ENCODE results near the gene MRPS23.

Gene MRPS23

DNA sequence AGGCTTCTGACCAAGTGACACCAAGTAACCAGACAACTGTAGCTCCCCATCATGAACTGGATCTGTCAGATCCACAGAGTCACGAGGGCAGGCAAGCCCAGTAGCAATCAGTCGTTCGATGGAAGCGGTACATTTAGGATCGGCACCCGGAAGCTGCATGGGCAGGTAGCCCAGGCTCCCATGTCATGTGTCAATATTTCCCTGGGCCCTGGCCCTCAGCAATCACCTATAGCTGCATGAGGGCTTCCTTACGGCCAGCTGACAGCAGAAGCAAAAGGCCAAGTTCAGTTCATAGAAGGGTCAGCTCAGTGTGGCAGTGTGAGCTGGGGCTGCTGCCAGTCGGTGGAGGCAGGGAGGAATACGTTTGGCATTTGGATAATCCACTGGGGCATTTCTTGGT, 31.8 kb downstream of the MRPS23 start (continued):
- TF ChIP-seq, protein P1, sequence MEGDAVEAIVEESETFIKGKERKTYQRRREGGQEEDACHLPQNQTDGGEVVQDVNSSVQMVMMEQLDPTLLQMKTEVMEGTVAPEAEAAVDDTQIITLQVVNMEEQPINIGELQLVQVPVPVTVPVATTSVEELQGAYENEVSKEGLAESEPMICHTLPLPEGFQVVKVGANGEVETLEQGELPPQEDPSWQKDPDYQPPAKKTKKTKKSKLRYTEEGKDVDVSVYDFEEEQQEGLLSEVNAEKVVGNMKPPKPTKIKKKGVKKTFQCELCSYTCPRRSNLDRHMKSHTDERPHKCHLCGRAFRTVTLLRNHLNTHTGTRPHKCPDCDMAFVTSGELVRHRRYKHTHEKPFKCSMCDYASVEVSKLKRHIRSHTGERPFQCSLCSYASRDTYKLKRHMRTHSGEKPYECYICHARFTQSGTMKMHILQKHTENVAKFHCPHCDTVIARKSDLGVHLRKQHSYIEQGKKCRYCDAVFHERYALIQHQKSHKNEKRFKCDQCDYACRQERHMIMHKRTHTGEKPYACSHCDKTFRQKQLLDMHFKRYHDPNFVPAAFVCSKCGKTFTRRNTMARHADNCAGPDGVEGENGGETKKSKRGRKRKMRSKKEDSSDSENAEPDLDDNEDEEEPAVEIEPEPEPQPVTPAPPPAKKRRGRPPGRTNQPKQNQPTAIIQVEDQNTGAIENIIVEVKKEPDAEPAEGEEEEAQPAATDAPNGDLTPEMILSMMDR (tag by site-specific recombination; IDR thresholded peaks at IDR 0.05), result no peak

DNA sequence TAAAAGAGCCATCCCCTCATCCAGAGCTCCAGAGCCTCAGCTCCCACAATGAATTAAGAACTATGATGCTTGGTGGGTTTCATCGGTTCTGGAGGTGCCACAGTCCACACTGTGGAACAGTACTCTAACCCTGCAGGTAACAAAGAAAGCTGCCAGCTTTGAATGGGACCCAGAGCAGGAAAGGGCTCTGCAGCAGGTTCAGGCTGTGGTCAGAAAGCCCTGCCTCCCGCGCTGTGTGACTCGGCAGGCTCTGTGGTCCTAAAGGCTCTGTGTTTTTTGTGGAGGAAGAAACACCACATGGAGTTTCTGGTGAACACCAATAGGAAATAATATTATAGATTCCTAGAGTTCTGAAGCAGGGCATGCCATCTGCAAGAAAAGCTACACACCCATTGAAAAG, 32.5 kb downstream of the MRPS23 start:
- POLR2A ChIA-PET, result interaction anchor here (1.3 kb wide), 1 partner anchor 43 kb away, joined by 3 read pairs; no protein-coding TSS in a partner anchor

GRCh38 chr17:57814421-57814820, 35.4 kb downstream of the MRPS23 start:
- Histone ChIP-seq H3K4me3 (ENCODE audit: low read depth, low read length) (no peak overlapping the region), H3K4me1 (ENCODE audit: control insufficient read depth, insufficient read depth, low read length) (peaks cover 21% of the 10 kb centered on the region), H3K27ac (ENCODE audit: extremely low read depth, low read depth, low read length) (no peak overlapping the region), H3K9me3 (ENCODE audit: control insufficient read depth, insufficient read depth, low read depth, low read length) (no peaks in the 10 kb centered on the region), H3K36me3 (ENCODE audit: control insufficient read depth in 2 of 2, insufficient read depth in 1 of 2, low read length in 2 of 2) (no peaks in the 10 kb centered on the region)
- ChIA-PET CTCF (interaction anchor here (0.7 to 3.2 kb wide), 5 partner anchors 12 to 34 kb away, joined by 3 to 27 read pairs (median 3); no protein-coding TSS in a partner anchor), POLR2A (no interaction called here)
- TF ChIP-seq ZNF350 (tag by site-specific recombination; IDR thresholded peaks at IDR 0.05) (no peak), GLIS2 (tag by site-specific recombination; IDR thresholded peaks at IDR 0.05) (no peak), PRDM6 (tag by site-specific recombination; IDR thresholded peaks at IDR 0.05) (peak; percentile 72), ZNF580 (tag by site-specific recombination; IDR thresholded peaks at IDR 0.05) (no peak), KLF17 (tag by site-specific recombination; IDR thresholded peaks at IDR 0.05) (no peak), YY1 (tag by site-specific recombination; IDR thresholded peaks at IDR 0.05) (no peak), ZNF266 (tag by site-specific recombination; IDR thresholded peaks at IDR 0.05; ENCODE audit: low read depth) (no peak)

More for the DNA sequence above, 32.5 kb downstream of the MRPS23 start:
- CTCF ChIA-PET, result interaction anchor here (2.7 to 9.3 kb wide), 2 partner anchors 17 to 33 kb away, joined by 15 to 77 read pairs; no protein-coding TSS in a partner anchor
- Histone ChIP-seq H3K4me3 (ENCODE audit: low read depth, low read length) (no peak overlapping the region), H3K4me1 (ENCODE audit: control insufficient read depth, insufficient read depth, low read length) (no peaks in the 10 kb centered on the region; the same call in 1 of the 2 replicates), H3K9me3 (ENCODE audit: control insufficient read depth, insufficient read depth, low read depth, low read length) (no peaks in the 10 kb centered on the region), H3K27ac (ENCODE audit: extremely low read depth, low read depth, low read length) (no peak overlapping the region), H3K36me3 (ENCODE audit: control insufficient read depth in 2 of 2, insufficient read depth in 1 of 2, low read length in 2 of 2) (no peaks in the 10 kb centered on the region)
- TF ChIP-seq, protein P2, sequence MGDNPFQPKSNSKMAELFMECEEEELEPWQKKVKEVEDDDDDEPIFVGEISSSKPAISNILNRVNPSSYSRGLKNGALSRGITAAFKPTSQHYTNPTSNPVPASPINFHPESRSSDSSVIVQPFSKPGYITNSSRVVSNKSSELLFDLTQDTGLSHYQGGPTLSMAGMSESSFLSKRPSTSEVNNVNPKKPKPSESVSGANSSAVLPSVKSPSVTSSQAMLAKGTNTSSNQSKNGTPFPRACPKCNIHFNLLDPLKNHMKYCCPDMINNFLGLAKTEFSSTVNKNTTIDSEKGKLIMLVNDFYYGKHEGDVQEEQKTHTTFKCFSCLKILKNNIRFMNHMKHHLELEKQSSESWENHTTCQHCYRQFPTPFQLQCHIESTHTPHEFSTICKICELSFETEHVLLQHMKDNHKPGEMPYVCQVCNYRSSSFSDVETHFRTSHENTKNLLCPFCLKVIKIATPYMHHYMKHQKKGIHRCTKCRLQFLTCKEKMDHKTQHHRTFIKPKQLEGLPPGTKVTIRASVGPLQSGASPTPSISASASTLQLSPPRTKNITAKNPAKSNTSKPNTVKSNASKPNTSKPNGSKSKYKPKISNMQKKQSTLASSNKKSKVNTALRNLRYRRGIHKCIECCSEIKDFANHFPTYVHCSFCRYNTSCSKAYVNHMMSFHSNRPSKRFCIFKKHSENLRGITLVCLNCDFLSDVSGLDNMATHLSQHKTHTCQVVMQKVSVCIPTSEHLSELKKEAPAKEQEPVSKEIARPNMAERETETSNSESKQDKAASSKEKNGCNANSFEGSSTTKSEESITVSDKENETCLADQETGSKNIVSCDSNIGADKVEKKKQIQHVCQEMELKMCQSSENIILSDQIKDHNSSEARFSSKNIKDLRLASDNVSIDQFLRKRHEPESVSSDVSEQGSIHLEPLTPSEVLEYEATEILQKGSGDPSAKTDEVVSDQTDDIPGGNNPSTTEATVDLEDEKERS (tag by site-specific recombination; IDR thresholded peaks at IDR 0.05), result no peak
- TF ChIP-seq ZNF610 (tag by site-specific recombination; IDR thresholded peaks at IDR 0.05; ENCODE audit: borderline replicate concordance) (no peak), ZNF561 (tag by site-specific recombination; IDR thresholded peaks at IDR 0.05; ENCODE audit: borderline replicate concordance) (no peak), ZNF366 (tag by site-specific recombination; conservative IDR thresholded peaks at IDR 0.05) (no peak), ZFP37 (tag by site-specific recombination; IDR thresholded peaks at IDR 0.05) (no peak), ZNF548 (tag by site-specific recombination; IDR thresholded peaks at IDR 0.05) (no peak), ZBTB1 (tag by site-specific recombination; IDR thresholded peaks at IDR 0.05) (no peak), REPIN1 (tag by site-specific recombination; IDR thresholded peaks at IDR 0.05; ENCODE audit: low read depth) (no peak), ZNF664 (tag by site-specific recombination; IDR thresholded peaks at IDR 0.05) (no peak), MEIS1 (CRISPR knock-in tag; IDR thresholded peaks at IDR 0.05; ENCODE audit: borderline replicate concordance) (no peak)
